HepG2 (cell line): ENCODE results near the gene ANKRD65. TPM values are rescaled to one million over a fixed set of nuclear protein-coding genes. Genes with fewer than 3 reads are reported as not detected.

Experiments
- ATAD3A ChIP-seq: sonication (generic); formaldehyde crosslinking; IDR thresholded peaks from 2 replicates; pipeline ENCODE4 v1.4.0; 2020; ENCODE audit warnings: missing genetic modification reagents
- CBX2 ChIP-seq, 2 experiments: fragments of 200-600 bp in 1 of 2; sonication (generic); formaldehyde crosslinking in 1 of 2; IDR thresholded peaks; 2 replicates each; pipeline versions ENCODE4 v1.7.0 to v1.8.1; 2018 to 2022; ENCODE audit warnings: low read depth in 2 of 2, low read length in 1 of 2, mild to moderate bottlenecking in 1 of 2, missing genetic modification reagents in 1 of 2
- KMT2A ChIP-seq: sonication (generic); formaldehyde crosslinking; IDR thresholded peaks from 2 replicates; pipeline ENCODE4 v1.4.0; 2020; ENCODE audit warnings: missing genetic modification reagents
- MAFG ChIP-seq: sonication (generic); formaldehyde crosslinking; IDR thresholded peaks from 2 replicates; pipeline ENCODE4 v1.5.1; 2020; ENCODE audit warnings: mild to moderate bottlenecking, missing genetic modification reagents
- NCOA5 ChIP-seq: sonication (generic); formaldehyde crosslinking; IDR thresholded peaks from 2 replicates; pipeline ENCODE4 v1.4.0; 2020; ENCODE audit warnings: missing genetic modification reagents
- NR1H2 ChIP-seq: sonication (generic); formaldehyde crosslinking; IDR thresholded peaks from 2 replicates; pipeline ENCODE4 v1.8.1; 2022; ENCODE audit warnings: low read depth, missing genetic modification reagents, borderline replicate concordance
- PRDM4 ChIP-seq: sonication (generic); formaldehyde crosslinking; IDR thresholded peaks from 2 replicates; pipeline ENCODE4 v1.9.0; 2021; ENCODE audit warnings: missing genetic modification reagents, borderline replicate concordance
- REPIN1 ChIP-seq: sonication (generic); formaldehyde crosslinking; IDR thresholded peaks from 2 replicates; pipeline ENCODE4 v1.8.0; 2022; ENCODE audit warnings: missing genetic modification reagents, low read depth, mild to moderate bottlenecking, borderline replicate concordance
- RNF219 ChIP-seq: sonication (generic); formaldehyde crosslinking; IDR thresholded peaks from 2 replicates; pipeline ENCODE4 v1.5.0; 2020; ENCODE audit warnings: mild to moderate bottlenecking, missing genetic modification reagents
- SMARCC2 ChIP-seq: fragments of 450-650 bp; IDR thresholded peaks from 2 replicates; pipeline ENCODE4 v1.6.1; 2017; ENCODE audit warnings: antibody characterized with exemption, mild to moderate bottlenecking
- TEAD2 ChIP-seq: sonication (generic); formaldehyde crosslinking; IDR thresholded peaks from 2 replicates; pipeline ENCODE4 v1.9.0; 2021; ENCODE audit warnings: missing genetic modification reagents
- TEAD3 ChIP-seq: optimal IDR thresholded peaks from 2 replicates; pipeline ENCODE3; 2016; ENCODE audit warnings: borderline replicate concordance
- ZMYM2 ChIP-seq: sonication (generic); formaldehyde crosslinking; IDR thresholded peaks from 2 replicates; pipeline ENCODE4 v1.8.0; 2022; ENCODE audit warnings: mild to moderate bottlenecking, missing genetic modification reagents
- ZNF431 ChIP-seq: sonication (generic); formaldehyde crosslinking; IDR thresholded peaks from 2 replicates; pipeline ENCODE4 v1.9.0; 2022; ENCODE audit warnings: missing genetic modification reagents, low read depth, mild to moderate bottlenecking, borderline replicate concordance
- ZNF496 ChIP-seq: sonication (generic); formaldehyde crosslinking; IDR thresholded peaks from 2 replicates; pipeline ENCODE4 v1.8.1; 2023; ENCODE audit warnings: mild to moderate bottlenecking, moderate library complexity, missing genetic modification reagents; ENCODE audit not compliant: insufficient replicate concordance
- ZNF687 ChIP-seq: sonication (generic); formaldehyde crosslinking; IDR thresholded peaks from 2 replicates; pipeline ENCODE4 v1.5.1; 2020; ENCODE audit warnings: mild to moderate bottlenecking, missing genetic modification reagents, moderate library complexity
- polyA plus RNA-seq, 8 experiments: library from polyadenylated mRNA; depleted of rRNA in 3 of 8; stranded (reverse) in 7 of 8; unstranded in 1 of 8; fragments of >200 nt; fragmentation: Illumina TruSeq in 4 of 8; extraction: Trizol in 4 of 8; gene quantifications; 2 replicates each; pipeline versions ENCODE4 v1.2.1 to v1.2.3, GENCODE V29; 2011 to 2016; ENCODE audit warnings: low read depth in 4 of 8, missing spikeins in 1 of 8, mixed read lengths in 1 of 8; ENCODE audit not compliant: insufficient read depth in 1 of 8
- total RNA-seq, 5 experiments: library from RNA; depleted of rRNA; stranded (reverse); fragments of >200 nt; fragmentation: Illumina TruSeq; extraction: Trizol; gene quantifications; 2 replicates each; pipeline ENCODE4 v1.2.3, GENCODE V29; 2016; ENCODE audit warnings: low read depth in 1 of 5
- TF ChIP-seq, protein P1 (sequence below): sonication (generic); formaldehyde crosslinking; IDR thresholded peaks from 2 replicates; pipeline ENCODE4 v1.5.0; 2020; ENCODE audit warnings: mild to moderate bottlenecking, missing genetic modification reagents, moderate library complexity

The ANKRD65 gene
- total and polyA plus RNA-seq, 2 of the 13 experiments (the other 11 are each of a cell fraction or from before 2014, with no cell fraction given): 12.1 to 30.1 TPM

- no peak for TF ChIP-seq RNF219
- no peak for TF ChIP-seq ATAD3A (CRISPR knock-in tag)
- TF ChIP-seq MAFG (CRISPR knock-in tag): no peak
- no peak for TF ChIP-seq ZMYM2 (CRISPR knock-in tag)
- no peak for TF ChIP-seq CBX2 (IDR thresholded peaks at IDR 0.05; ENCODE audit: low read depth, low read length)
- TF ChIP-seq CBX2 (CRISPR knock-in tag; IDR thresholded peaks at IDR 0.05; ENCODE audit: low read depth): no peak
- no peak for TF ChIP-seq KMT2A (CRISPR knock-in tag)
- TF ChIP-seq TEAD3 (CRISPR knock-in tag): peak; percentile 56
- TF ChIP-seq REPIN1 (CRISPR knock-in tag): peak; percentile 80; the same call in 1 of the 2 replicates
- TF ChIP-seq ZNF431 (CRISPR knock-in tag): no peak
- TF ChIP-seq TEAD2 (CRISPR knock-in tag): no peak
- TF ChIP-seq SMARCC2: no peak
- no peak for TF ChIP-seq ZNF496 (CRISPR knock-in tag)
- no peak for TF ChIP-seq PRDM4 (CRISPR knock-in tag)
- no peak for TF ChIP-seq NR1H2 (CRISPR knock-in tag)
- peak; percentile 93 for TF ChIP-seq ZNF687 (CRISPR knock-in tag)
- TF ChIP-seq, protein P1, sequence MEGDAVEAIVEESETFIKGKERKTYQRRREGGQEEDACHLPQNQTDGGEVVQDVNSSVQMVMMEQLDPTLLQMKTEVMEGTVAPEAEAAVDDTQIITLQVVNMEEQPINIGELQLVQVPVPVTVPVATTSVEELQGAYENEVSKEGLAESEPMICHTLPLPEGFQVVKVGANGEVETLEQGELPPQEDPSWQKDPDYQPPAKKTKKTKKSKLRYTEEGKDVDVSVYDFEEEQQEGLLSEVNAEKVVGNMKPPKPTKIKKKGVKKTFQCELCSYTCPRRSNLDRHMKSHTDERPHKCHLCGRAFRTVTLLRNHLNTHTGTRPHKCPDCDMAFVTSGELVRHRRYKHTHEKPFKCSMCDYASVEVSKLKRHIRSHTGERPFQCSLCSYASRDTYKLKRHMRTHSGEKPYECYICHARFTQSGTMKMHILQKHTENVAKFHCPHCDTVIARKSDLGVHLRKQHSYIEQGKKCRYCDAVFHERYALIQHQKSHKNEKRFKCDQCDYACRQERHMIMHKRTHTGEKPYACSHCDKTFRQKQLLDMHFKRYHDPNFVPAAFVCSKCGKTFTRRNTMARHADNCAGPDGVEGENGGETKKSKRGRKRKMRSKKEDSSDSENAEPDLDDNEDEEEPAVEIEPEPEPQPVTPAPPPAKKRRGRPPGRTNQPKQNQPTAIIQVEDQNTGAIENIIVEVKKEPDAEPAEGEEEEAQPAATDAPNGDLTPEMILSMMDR (CRISPR knock-in tag): peak; percentile 31; the same call in 1 of the 2 replicates
- no peak for TF ChIP-seq NCOA5 (CRISPR knock-in tag)
These were observed at the start of gene ANKRD65 (continued) for GRCh38 chr1:1421147-1421906.
